Prostate gland (tissue), 2 donors: ENCODE data around the gene ATP5MC2.

Experiments used
- CTCF ChIP-seq, 4 experiments: fragments of 200-600 bp in 2 of 4; fragments of 450-650 bp in 2 of 4; sonication (generic) in 2 of 4; IDR thresholded peaks; 1 replicate in 3 of 4; 2 replicates in 1 of 4; pipeline ENCODE4 v1.5.1; 2016 to 2019; ENCODE audit warnings: antibody characterized with exemption in 4 of 4, mild to moderate bottlenecking in 2 of 4, moderate library complexity in 2 of 4
- POLR2A ChIP-seq: fragments of 450-650 bp; IDR thresholded peaks from one replicate; pipeline ENCODE4 v1.6.1; 2016; ENCODE audit warnings: antibody characterized with exemption, mild to moderate bottlenecking
- POLR2AphosphoS5 ChIP-seq: sonication (generic); formaldehyde crosslinking; IDR thresholded peaks from one replicate; pipeline ENCODE4 v1.6.1; 2017; ENCODE audit warnings: antibody characterized with exemption

- TF ChIP-seq POLR2A (no peak), CTCF (IDR thresholded peaks at IDR 0.05) (no peak), POLR2AphosphoS5 (peak; percentile 91)
Observed at GRCh38 chr12:53659011-53659551, 16.8 kb downstream of the ATP5MC2 start.
